Choroid plexus epithelial cell (primary cell): Measurements from ENCODE around the gene RPS15.

Source experiments
- DNase-seq: peaks from one replicate; pipeline ENCODE4 v3.0.0-alpha.2; 2010; ENCODE audit warnings: low read depth
- H3K4me3 ChIP-seq: 2 replicates; pipeline ENCODE4 v1.5.1; 2011; ENCODE audit warnings: low read depth, mild to moderate bottlenecking, control low read depth, low read length, moderate library complexity
- TF ChIP-seq, protein P1 (sequence below): conservative IDR thresholded peaks from 2 replicates; pipeline ENCODE4 v1.5.1; 2011; ENCODE audit warnings: low read depth, mild to moderate bottlenecking, control low read depth, inconsistent platforms, low read length, moderate library complexity

RPS15 gene

DNA sequence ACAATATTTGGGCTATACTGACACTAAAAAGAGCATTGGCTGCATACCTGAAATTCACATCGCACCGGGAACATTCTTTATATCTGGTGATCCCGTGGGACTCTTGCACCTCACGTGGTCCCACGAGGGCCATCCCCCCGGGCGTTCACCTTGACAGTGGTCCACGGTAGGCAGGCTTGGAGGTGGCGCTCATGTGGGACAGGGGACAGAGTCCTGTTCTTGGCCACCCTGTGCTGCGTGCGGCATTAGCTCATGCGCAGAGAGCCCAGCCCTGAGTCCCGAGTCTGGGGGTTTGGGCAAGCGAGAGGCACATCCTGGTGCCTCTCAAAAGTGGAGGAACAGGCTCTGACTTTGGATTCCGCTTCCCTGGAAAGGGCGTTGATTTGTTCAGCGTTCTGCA lies 44.4 kb upstream of the RPS15 start:
- DNase-seq = no peak
- TF ChIP-seq, protein P1, sequence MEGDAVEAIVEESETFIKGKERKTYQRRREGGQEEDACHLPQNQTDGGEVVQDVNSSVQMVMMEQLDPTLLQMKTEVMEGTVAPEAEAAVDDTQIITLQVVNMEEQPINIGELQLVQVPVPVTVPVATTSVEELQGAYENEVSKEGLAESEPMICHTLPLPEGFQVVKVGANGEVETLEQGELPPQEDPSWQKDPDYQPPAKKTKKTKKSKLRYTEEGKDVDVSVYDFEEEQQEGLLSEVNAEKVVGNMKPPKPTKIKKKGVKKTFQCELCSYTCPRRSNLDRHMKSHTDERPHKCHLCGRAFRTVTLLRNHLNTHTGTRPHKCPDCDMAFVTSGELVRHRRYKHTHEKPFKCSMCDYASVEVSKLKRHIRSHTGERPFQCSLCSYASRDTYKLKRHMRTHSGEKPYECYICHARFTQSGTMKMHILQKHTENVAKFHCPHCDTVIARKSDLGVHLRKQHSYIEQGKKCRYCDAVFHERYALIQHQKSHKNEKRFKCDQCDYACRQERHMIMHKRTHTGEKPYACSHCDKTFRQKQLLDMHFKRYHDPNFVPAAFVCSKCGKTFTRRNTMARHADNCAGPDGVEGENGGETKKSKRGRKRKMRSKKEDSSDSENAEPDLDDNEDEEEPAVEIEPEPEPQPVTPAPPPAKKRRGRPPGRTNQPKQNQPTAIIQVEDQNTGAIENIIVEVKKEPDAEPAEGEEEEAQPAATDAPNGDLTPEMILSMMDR = no peak
- H3K4me3 ChIP-seq = no peak overlapping the region

DNA sequence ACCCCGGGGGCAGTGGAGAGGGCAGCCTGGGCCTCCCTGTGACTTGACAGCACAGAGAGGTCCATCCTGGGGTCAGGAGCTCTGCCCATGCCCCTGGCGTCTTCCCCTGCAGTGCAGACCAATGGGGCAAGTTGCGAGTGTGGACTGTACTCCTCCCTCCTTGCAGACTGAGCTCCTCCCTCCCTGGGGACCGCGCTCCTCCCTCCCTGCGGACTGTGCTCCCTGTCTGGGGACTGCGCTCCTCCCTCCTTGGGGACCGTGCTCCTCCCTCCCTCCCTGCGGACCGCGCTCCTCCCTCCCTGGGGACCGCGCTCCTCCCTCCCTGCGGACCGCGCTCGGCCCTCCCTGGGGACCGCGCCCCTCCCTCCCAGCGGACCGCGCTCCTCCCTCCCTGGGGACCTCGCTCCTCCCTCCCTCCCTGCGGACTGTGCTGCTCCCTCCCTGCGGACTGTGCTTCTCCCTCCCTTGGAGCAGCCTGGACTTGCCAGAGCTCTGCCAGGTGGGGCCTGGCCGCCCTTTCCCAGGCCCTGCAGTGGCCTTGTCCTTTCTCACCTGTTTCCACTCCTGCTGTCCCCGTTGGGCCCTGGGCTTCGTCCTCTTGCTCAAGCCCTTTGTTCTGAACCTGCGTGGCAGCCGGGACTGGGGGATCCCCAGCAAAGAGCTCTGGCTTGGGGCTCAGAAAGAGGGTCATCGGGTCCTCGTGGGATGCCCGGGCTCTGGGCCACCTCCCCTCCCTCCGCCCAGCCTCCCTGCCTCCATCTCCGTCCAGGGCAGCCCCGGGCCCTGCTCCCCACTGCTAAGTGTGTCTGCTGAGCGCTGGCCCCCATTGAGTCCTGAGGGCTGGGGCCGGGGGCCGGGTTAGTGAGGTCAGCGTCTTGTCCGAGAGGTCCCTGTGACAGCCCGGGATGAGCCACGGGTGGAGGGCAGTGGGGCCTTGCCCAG lies 43.7 kb upstream of the RPS15 start:
- DNase-seq = no peak
- TF ChIP-seq, protein P1 = no peak
- no peak overlapping the region for H3K4me3 ChIP-seq

DNA sequence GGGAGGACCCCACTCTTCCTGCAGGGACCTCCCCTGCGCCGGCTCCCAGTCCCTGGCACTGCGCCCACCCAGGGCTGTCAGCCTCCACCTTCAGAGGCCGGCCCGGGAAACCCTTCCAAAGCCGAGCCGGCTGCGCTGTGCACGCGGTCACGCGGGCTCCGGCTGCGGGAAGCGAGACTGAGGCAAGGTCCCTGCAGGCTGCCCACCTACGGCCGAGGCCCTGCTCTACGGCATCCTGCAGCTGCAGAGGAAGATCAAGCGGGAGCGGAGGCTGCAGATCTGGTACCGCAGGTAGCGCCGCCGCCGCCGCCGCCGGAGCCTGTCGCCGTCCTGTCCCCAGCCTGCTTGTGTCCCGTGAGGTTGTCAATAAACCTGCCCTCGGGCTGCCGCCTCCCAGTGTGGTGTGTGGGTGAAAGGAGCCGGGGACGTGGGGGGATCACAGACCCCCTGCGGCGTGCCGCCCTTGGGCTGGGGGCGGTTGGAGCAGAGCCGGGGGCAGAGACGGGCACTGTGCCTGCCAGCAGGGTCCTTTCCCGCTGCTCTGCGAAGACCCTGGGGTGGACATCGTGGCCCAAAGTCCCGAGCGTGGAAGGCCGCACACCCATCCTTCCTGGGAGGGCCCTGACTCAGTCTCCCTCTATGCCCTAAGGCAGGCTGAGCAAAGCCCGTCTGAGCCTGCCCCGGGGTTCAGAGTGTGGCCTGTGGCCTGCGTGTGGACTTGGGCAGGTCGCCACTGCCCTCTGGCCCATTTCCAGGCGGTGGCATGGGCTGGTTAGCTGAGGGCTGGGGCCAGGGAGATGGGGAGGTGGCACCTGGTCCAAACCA lies 42.8 kb upstream of the RPS15 start:
- no peak for DNase-seq
- TF ChIP-seq, protein P1 = no peak
- H3K4me3 ChIP-seq = no peak overlapping the region

DNA sequence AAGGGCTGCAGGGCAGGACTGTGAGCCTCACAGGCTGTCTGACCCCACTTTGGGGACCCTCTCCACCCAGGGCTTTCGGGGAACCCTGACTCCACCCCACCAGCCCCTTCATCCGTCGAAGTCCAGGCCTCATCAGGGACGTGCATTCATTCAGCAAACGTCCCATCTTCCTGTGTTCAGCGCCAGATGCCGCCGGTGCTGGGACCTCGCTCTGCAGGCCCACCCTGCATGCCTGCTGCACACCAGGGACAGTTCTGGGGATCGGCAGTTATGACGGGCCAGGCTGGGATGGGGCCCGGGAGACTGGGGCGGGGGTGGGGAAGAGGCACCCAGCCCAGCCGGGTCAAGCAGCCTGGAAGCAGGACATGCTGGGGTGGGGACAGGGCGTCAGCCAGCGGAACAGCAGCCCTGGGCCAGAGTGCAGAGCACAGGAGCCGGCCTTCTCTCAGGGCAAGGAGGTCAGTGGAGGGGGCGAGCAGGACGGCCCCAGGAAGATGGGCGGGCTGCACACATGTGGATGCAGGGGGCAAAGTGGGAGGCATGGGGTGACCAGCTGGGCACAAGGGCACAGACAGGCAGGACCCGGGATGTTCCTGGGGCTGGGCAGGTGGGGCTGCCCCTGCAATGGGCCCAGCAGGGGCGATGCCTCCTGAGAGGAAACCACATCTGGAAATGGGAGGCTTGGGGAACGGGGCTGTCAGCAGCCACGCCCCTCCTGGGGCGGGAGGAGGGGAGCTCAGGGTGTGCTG lies 42.0 kb upstream of the RPS15 start:
- no peak overlapping the region for H3K4me3 ChIP-seq
- TF ChIP-seq, protein P1 = no peak
- no peak for DNase-seq

DNA sequence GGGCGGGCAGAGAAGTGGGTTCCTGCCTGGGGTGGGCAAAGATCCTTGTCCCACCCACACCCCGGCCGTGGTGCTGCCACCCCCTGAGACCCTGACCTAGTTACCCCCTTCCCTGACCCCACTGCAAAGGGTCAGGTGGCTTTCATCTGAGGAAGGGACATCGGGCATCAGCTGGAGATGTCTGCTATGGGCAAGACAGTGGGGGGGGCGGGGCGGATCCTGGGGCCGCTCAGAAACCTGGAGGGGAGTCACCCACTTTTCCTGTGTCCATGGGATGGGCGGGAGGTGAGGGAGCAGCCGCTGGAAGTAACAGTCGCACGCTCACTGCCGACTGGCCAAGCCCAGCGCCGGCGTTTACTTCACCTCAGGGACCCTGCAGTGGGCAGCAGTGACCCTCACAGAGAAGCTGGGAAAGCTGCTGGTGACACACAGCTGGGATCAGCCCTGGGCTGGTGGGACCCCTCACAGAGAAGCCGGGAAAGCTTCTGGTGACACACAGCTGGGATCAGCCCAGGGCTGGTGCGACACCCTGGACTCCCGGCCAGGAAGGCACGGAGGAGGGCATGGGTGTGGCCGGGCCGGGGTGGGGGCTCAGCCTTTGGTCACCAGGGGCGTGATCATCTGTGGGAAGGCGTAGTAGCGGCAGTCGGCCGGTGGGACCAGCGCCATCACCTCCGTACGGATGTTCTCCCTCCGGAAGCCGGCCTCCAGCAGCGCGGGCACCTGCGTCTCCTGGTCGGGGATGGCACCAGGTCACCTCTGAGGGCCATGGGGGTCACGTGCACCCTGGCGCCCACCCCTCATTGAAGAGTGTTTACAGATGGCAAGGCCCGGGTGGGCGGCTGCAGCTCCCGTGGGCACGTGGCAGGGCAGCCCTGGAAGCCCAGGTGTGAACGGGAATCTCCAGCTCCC lies 41.2 kb upstream of the RPS15 start:
- TF ChIP-seq, protein P1 = no peak
- DNase-seq = no peak

DNA sequence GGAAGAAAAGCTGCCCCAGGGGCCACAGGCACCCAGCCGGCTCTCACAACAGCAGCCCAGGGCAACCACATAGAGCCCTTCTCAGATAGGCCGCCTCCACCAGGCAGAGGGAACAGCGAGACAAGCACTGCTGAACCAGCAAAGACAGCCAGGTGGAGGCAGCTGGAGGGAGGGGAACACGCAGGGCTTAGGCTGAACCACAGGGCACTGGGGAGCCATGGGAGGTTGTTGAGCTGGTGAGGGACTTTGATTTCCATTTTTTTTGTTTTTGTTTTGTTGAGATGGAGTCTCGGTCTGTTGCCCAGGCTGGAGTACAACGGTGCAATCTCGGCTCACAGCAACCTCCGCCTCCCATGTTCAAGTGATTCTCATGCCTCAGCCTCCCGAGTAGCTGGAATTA lies 40.4 kb upstream of the RPS15 start:
- DNase-seq = no peak
- H3K4me3 ChIP-seq = no peak overlapping the region
- TF ChIP-seq, protein P1 = no peak

More for the DNA sequence above, 41.2 kb upstream of the RPS15 start:
- H3K4me3 ChIP-seq = no peak overlapping the region
